Measurements from ENCODE around the gene KIF25. TPM values are rescaled to one million over a fixed set of nuclear protein-coding genes. Genes with fewer than 3 reads are reported as not detected.
"Not testable (repeated sequence)": the region's sequence is repeated elsewhere in the genome, so short reads cannot be mapped to it uniquely, and the experiment has no call there.

Gene KIF25
- total RNA-seq, 2 donors from 2014 or later, result not detected

- Mint-ChIP-seq H3K9me3 (no peaks in the 10 kb centered on the region), H3K4me1 (ENCODE audit: low read depth in 2 of 2) (no peaks in the 10 kb centered on the region), H3K4me3 (no peak overlapping the region), H3K36me3 (no peaks in the 10 kb centered on the region), H3K27ac (no peak overlapping the region), H3K27me3 (no peaks in the 10 kb centered on the region)
- no peak for DNase-seq (ENCODE audit: low spot score)
- no peak for ATAC-seq
Observed at GRCh38 chr6:168063431-168063830, 66.0 kb downstream of the KIF25 start.

GRCh38 chr6:168064226-168064807 is 66.8 kb downstream of the KIF25 start:
- H3K4me1 Mint-ChIP-seq (ENCODE audit: low read depth in 2 of 2), result no peaks in the 10 kb centered on the region
- DNase-seq (ENCODE audit: low spot score) (no peak), ATAC-seq (no peak)
- no peak overlapping the region for H3K27ac Mint-ChIP-seq
- H3K4me3 Mint-ChIP-seq, result no peak overlapping the region
- no peaks in the 10 kb centered on the region for H3K27me3 Mint-ChIP-seq
- no peaks in the 10 kb centered on the region for H3K9me3 Mint-ChIP-seq
- H3K36me3 Mint-ChIP-seq, result no peaks in the 10 kb centered on the region

- Mint-ChIP-seq H3K27me3 (no peaks in the 10 kb centered on the region), H3K9me3 (no peaks in the 10 kb centered on the region), H3K4me1 (ENCODE audit: low read depth in 2 of 2) (no peaks in the 10 kb centered on the region), H3K27ac (no peak overlapping the region), H3K4me3 (no peak overlapping the region), H3K36me3 (no peaks in the 10 kb centered on the region)
- ATAC-seq (no peak), DNase-seq (ENCODE audit: low spot score) (no peak)
Observed at GRCh38 chr6:168067081-168067759, 69.7 kb downstream of the KIF25 start.

GRCh38 chr6:168070804-168071203 is 73.3 kb downstream of the KIF25 start:
- H3K36me3 Mint-ChIP-seq, result no peaks in the 10 kb centered on the region
- H3K9me3 Mint-ChIP-seq, result no peaks in the 10 kb centered on the region
- no peaks in the 10 kb centered on the region for H3K4me1 Mint-ChIP-seq (ENCODE audit: low read depth in 2 of 2)
- H3K27ac Mint-ChIP-seq, result no peak overlapping the region
- no peak overlapping the region for H3K4me3 Mint-ChIP-seq
- ATAC-seq (no peak), DNase-seq (ENCODE audit: low spot score) (no peak)
- H3K27me3 Mint-ChIP-seq, result no peaks in the 10 kb centered on the region

- H3K27ac Mint-ChIP-seq, result no peak overlapping the region
- DNase-seq (ENCODE audit: low spot score) (no peak), ATAC-seq (no peak)
- H3K27me3 Mint-ChIP-seq, result no peaks in the 10 kb centered on the region
- H3K36me3 Mint-ChIP-seq, result no peaks in the 10 kb centered on the region
- H3K9me3 Mint-ChIP-seq, result no peaks in the 10 kb centered on the region
- H3K4me1 Mint-ChIP-seq (ENCODE audit: low read depth in 2 of 2), result no peaks in the 10 kb centered on the region
- no peak overlapping the region for H3K4me3 Mint-ChIP-seq
Observed at GRCh38 chr6:168071620-168072019, 74.1 kb downstream of the KIF25 start.

GRCh38 chr6:168072261-168072660 is 74.8 kb downstream of the KIF25 start:
- Mint-ChIP-seq H3K36me3 (no peaks in the 10 kb centered on the region), H3K4me3 (no peak overlapping the region), H3K27me3 (no peaks in the 10 kb centered on the region), H3K9me3 (no peaks in the 10 kb centered on the region), H3K27ac (no peak overlapping the region), H3K4me1 (ENCODE audit: low read depth in 2 of 2) (no peaks in the 10 kb centered on the region)
- DNase-seq (ENCODE audit: low spot score) (no peak), ATAC-seq (no peak)

- Mint-ChIP-seq H3K4me3 (no peak overlapping the region), H3K4me1 (ENCODE audit: low read depth in 2 of 2) (no peaks in the 10 kb centered on the region), H3K27ac (no peak overlapping the region), H3K36me3 (no peaks in the 10 kb centered on the region), H3K27me3 (no peaks in the 10 kb centered on the region), H3K9me3 (no peaks in the 10 kb centered on the region)
- ATAC-seq (no peak), DNase-seq (ENCODE audit: low spot score) (no peak)
Observed at GRCh38 chr6:168072730-168073129, 75.3 kb downstream of the KIF25 start.

- no peak for DNase-seq (ENCODE audit: low spot score)
- H3K4me1 Mint-ChIP-seq (ENCODE audit: low read depth in 2 of 2), result no peaks in the 10 kb centered on the region
- no peaks in the 10 kb centered on the region for H3K27me3 Mint-ChIP-seq
- H3K27ac Mint-ChIP-seq, result no peak overlapping the region
- no peaks in the 10 kb centered on the region for H3K36me3 Mint-ChIP-seq
- no peak overlapping the region for H3K4me3 Mint-ChIP-seq
- H3K9me3 Mint-ChIP-seq, result no peaks in the 10 kb centered on the region
- ATAC-seq, result no peak
Observed at GRCh38 chr6:168073937-168074730, 76.7 kb downstream of the KIF25 start.

GRCh38 chr6:168075216-168075615 is 77.7 kb downstream of the KIF25 start:
- Mint-ChIP-seq H3K4me3 (no peak overlapping the region), H3K27me3 (no peaks in the 10 kb centered on the region), H3K4me1 (ENCODE audit: low read depth in 2 of 2) (no peaks in the 10 kb centered on the region), H3K27ac (no peak overlapping the region), H3K36me3 (no peaks in the 10 kb centered on the region), H3K9me3 (no peaks in the 10 kb centered on the region)
- ATAC-seq (no peak), DNase-seq (ENCODE audit: low spot score) (no peak)

- no peaks in the 10 kb centered on the region for H3K27me3 Mint-ChIP-seq
- no peaks in the 10 kb centered on the region for H3K36me3 Mint-ChIP-seq
- no peak overlapping the region for H3K27ac Mint-ChIP-seq
- DNase-seq (ENCODE audit: low spot score) (no peak), ATAC-seq (no peak)
- no peak overlapping the region for H3K4me3 Mint-ChIP-seq
- no peaks in the 10 kb centered on the region for H3K4me1 Mint-ChIP-seq (ENCODE audit: low read depth in 2 of 2)
- H3K9me3 Mint-ChIP-seq, result no peaks in the 10 kb centered on the region
Observed at GRCh38 chr6:168075787-168076202, 78.3 kb downstream of the KIF25 start.

- H3K27ac Mint-ChIP-seq; H3K4me3 Mint-ChIP-seq; DNase-seq (ENCODE audit: low spot score); H3K9me3 Mint-ChIP-seq; H3K4me1 Mint-ChIP-seq (ENCODE audit: low read depth in 2 of 2); ATAC-seq; H3K27me3 Mint-ChIP-seq; H3K36me3 Mint-ChIP-seq: not testable (repeated sequence)
Observed at GRCh38 chr6:168077401-168077800, 79.9 kb downstream of the KIF25 start.

GRCh38 chr6:168078175-168078942 is 80.9 kb downstream of the KIF25 start:
- ATAC-seq, result peak in 1 of 2 donors; percentile 6
- Mint-ChIP-seq H3K9me3 (no peaks in the 10 kb centered on the region), H3K27ac (no peak overlapping the region), H3K27me3 (peaks cover 0 to 2% of the 10 kb centered on the region in 2 donors), H3K36me3 (no peaks in the 10 kb centered on the region), H3K4me1 (ENCODE audit: low read depth in 2 of 2) (no peaks in the 10 kb centered on the region), H3K4me3 (no peak overlapping the region)
- no peak for DNase-seq (ENCODE audit: low spot score)

- ATAC-seq (no peak), DNase-seq (ENCODE audit: low spot score) (no peak)
- Mint-ChIP-seq H3K4me3 (no peak within 1 kb of the TSS), H3K4me1 (ENCODE audit: low read depth in 2 of 2) (no peaks in the 10 kb centered on the region), H3K27ac (no peak within 1 kb of the TSS), H3K36me3 (no peaks in the 10 kb centered on the region), H3K27me3 (peaks cover 0 to 2% of the 10 kb centered on the region in 2 donors), H3K9me3 (no peaks in the 10 kb centered on the region)
Observed at GRCh38 chr6:168078943-168079405, 81.5 kb downstream of the KIF25 start, which contains the start of gene FRMD1. Gene FRMD1, minus strand, starts transcription at chr6:168079212. Its CDS starts 118 bp downstream, at chr6:168079094.
